T-helper 1 cell treated with Interleukin-12 subunit alpha and Interleukin-12 subunit beta and Interleukin-4 antibody, amounts not matched to agents 30 ng/mL and 1 ng/mL, for 36 hours (primary cell): ENCODE measurements around the gene RNF186. TPM values are rescaled to one million over a fixed set of nuclear protein-coding genes. Genes with fewer than 3 reads are reported as not detected.
"Not testable (repeated sequence)": the region's sequence is repeated elsewhere in the genome, so short reads cannot be mapped to it uniquely, and the experiment has no call there.

ENCODE experiments used
- intact Hi-C: fragments of 100-400 bp; cut with micrococcal nuclease; formaldehyde crosslinking; loops from one replicate; pipeline ENCODE4 v1.15.1; 2024
- total RNA-seq: library from RNA; stranded (reverse); gene quantifications from 2 replicates; pipeline ENCODE4 v1.2.3, GENCODE V29; 2022

Gene RNF186
- not detected in 2 replicates for total RNA-seq

GRCh38 chr1:19814681-19815503 is at the start of gene RNF186:
TSS of gene RNF186 (minus strand) at chr1:19815283. CDS start at chr1:19815101, 182 bp downstream.
- intact Hi-C loops, result no loop called here

GRCh38 chr1:19864570-19865160 is 49.6 kb upstream of the RNF186 start:
- intact Hi-C loops, result no loop called here

GRCh38 chr1:19862944-19863343 is 47.9 kb upstream of the RNF186 start:
- intact Hi-C loops, result no loop called here

GRCh38 chr1:19861842-19862530 is 46.9 kb upstream of the RNF186 start:
- intact Hi-C loops, result no loop called here

GRCh38 chr1:19861034-19861433 is 46.0 kb upstream of the RNF186 start:
- intact Hi-C loops, result no loop called here

- intact Hi-C loops, result no loop called here
Measured at GRCh38 chr1:19860418-19860817, 45.3 kb upstream of the RNF186 start.

GRCh38 chr1:19859876-19860275 is 44.8 kb upstream of the RNF186 start:
- intact Hi-C loops, result no loop called here

GRCh38 chr1:19858893-19859292 is 43.8 kb upstream of the RNF186 start:
- intact Hi-C loops, result no loop called here

GRCh38 chr1:19854866-19855265 is 39.8 kb upstream of the RNF186 start:
- intact Hi-C loops, result no loop called here

- intact Hi-C loops, result no loop called here
Measured at GRCh38 chr1:19852036-19852435, 37.0 kb upstream of the RNF186 start.

GRCh38 chr1:19850214-19850613 is 35.1 kb upstream of the RNF186 start:
- intact Hi-C loops, result no loop called here

GRCh38 chr1:19849307-19849706 is 34.2 kb upstream of the RNF186 start:
- intact Hi-C loops, result not testable (repeated sequence)

GRCh38 chr1:19847334-19847733 is 32.3 kb upstream of the RNF186 start:
- intact Hi-C loops, result not testable (repeated sequence)

- intact Hi-C loops, result no loop called here
Measured at GRCh38 chr1:19846338-19846737, 31.3 kb upstream of the RNF186 start.

GRCh38 chr1:19845555-19845954 is 30.5 kb upstream of the RNF186 start:
- intact Hi-C loops, result no loop called here

- intact Hi-C loops, result no loop called here
Measured at GRCh38 chr1:19844731-19845495, 29.8 kb upstream of the RNF186 start.

- intact Hi-C loops, result no loop called here
Measured at GRCh38 chr1:19840228-19840627, 25.1 kb upstream of the RNF186 start.

- intact Hi-C loops, result no loop called here
Measured at GRCh38 chr1:19837866-19838265, 22.8 kb upstream of the RNF186 start.

GRCh38 chr1:19835578-19835977 is 20.5 kb upstream of the RNF186 start:
- intact Hi-C loops, result no loop called here

GRCh38 chr1:19831441-19831840 is 16.4 kb upstream of the RNF186 start:
- intact Hi-C loops, result no loop called here

GRCh38 chr1:19828546-19828945 is 13.5 kb upstream of the RNF186 start:
- intact Hi-C loops, result no loop called here

- intact Hi-C loops, result no loop called here
Measured at GRCh38 chr1:19825298-19825697, 10.2 kb upstream of the RNF186 start.
